Measurements from ENCODE around the gene MARCHF9.

The MARCHF9 gene

GRCh38 chr12:57724003-57724935, 30.6 kb upstream of the MARCHF9 start:
- no peak for FAIRE-seq
- DNase-seq (ENCODE audit: extremely low spot score, insufficient read length, low read depth) = no peak

GRCh38 chr12:57724936-57725740, 29.8 kb upstream of the MARCHF9 start:
- DNase-seq (ENCODE audit: extremely low spot score, insufficient read length, low read depth) (no peak), FAIRE-seq (no peak)

- no peak for DNase-seq (ENCODE audit: extremely low spot score, insufficient read length, low read depth)
- no peak for FAIRE-seq
Measured at GRCh38 chr12:57725851-57726150, 29.1 kb upstream of the MARCHF9 start.

- no peak for FAIRE-seq
- DNase-seq (ENCODE audit: extremely low spot score, insufficient read length, low read depth) = no peak
Measured at GRCh38 chr12:57726151-57726883, 28.6 kb upstream of the MARCHF9 start.

GRCh38 chr12:57726884-57727757, 27.8 kb upstream of the MARCHF9 start:
- no peak for FAIRE-seq

GRCh38 chr12:57727758-57728395, 27.0 kb upstream of the MARCHF9 start:
- FAIRE-seq (no peak), DNase-seq (ENCODE audit: extremely low spot score, insufficient read length, low read depth) (no peak)

More at GRCh38 chr12:57726884-57727757, 27.8 kb upstream of the MARCHF9 start:
- DNase-seq (ENCODE audit: extremely low spot score, insufficient read length, low read depth) = no peak

- FAIRE-seq (no peak), DNase-seq (ENCODE audit: extremely low spot score, insufficient read length, low read depth) (no peak)
Measured at GRCh38 chr12:57729321-57729844, 25.5 kb upstream of the MARCHF9 start.

GRCh38 chr12:57730336-57731067, 24.4 kb upstream of the MARCHF9 start:
- FAIRE-seq = no peak
- DNase-seq (ENCODE audit: extremely low spot score, insufficient read length, low read depth) = no peak

GRCh38 chr12:57731411-57732080, 23.4 kb upstream of the MARCHF9 start:
- DNase-seq (ENCODE audit: extremely low spot score, insufficient read length, low read depth) (no peak), FAIRE-seq (no peak)

- DNase-seq (ENCODE audit: extremely low spot score, insufficient read length, low read depth) (no peak), FAIRE-seq (no peak)
Measured at GRCh38 chr12:57732270-57732669, 22.6 kb upstream of the MARCHF9 start.

- no peak for DNase-seq (ENCODE audit: extremely low spot score, insufficient read length, low read depth)
Measured at GRCh38 chr12:57732726-57733593, 21.9 kb upstream of the MARCHF9 start.

GRCh38 chr12:57733928-57734327, 21.0 kb upstream of the MARCHF9 start:
- no peak for DNase-seq (ENCODE audit: extremely low spot score, insufficient read length, low read depth)

More at GRCh38 chr12:57732726-57733593, 21.9 kb upstream of the MARCHF9 start:
- no peak for FAIRE-seq

GRCh38 chr12:57734591-57734990, 20.3 kb upstream of the MARCHF9 start:
- DNase-seq (ENCODE audit: extremely low spot score, insufficient read length, low read depth) (no peak), FAIRE-seq (no peak)

More at GRCh38 chr12:57733928-57734327, 21.0 kb upstream of the MARCHF9 start:
- no peak for FAIRE-seq

GRCh38 chr12:57735198-57735855, 19.6 kb upstream of the MARCHF9 start:
- DNase-seq (ENCODE audit: extremely low spot score, insufficient read length, low read depth) = no peak
- no peak for FAIRE-seq

GRCh38 chr12:57735952-57736740, 18.8 kb upstream of the MARCHF9 start:
- FAIRE-seq (no peak), DNase-seq (ENCODE audit: extremely low spot score, insufficient read length, low read depth) (no peak)

Data from GM18507 (cell line).